HG02642 (cell line): ENCODE results near the gene AP4S1.

Experiments
- ATAC-seq: cut with Tn5 transposase; IDR thresholded peaks from one replicate; pipeline ENCODE4 v1.9.1; 2021; ENCODE audit warnings: mild to moderate bottlenecking; ENCODE audit not compliant: unreplicated experiment, poor library complexity

AP4S1 gene

GRCh38 chr14:31125231-31125630 is 99.8 kb downstream of the AP4S1 start:
- ATAC-seq: no peak

- ATAC-seq: no peak
Observed at GRCh38 chr14:31126680-31127079, 101.2 kb downstream of the AP4S1 start.

- ATAC-seq: no peak
Observed at GRCh38 chr14:31127690-31128089, 102.2 kb downstream of the AP4S1 start.

GRCh38 chr14:31128601-31129526 is 103.4 kb downstream of the AP4S1 start:
- ATAC-seq: no peak

GRCh38 chr14:31133133-31133532 is 107.7 kb downstream of the AP4S1 start:
- ATAC-seq: no peak

- no peak for ATAC-seq
Observed at GRCh38 chr14:31137214-31137889, 111.9 kb downstream of the AP4S1 start.

GRCh38 chr14:31138301-31138700 is 112.9 kb downstream of the AP4S1 start:
- ATAC-seq: no peak

GRCh38 chr14:31139301-31139847 is 113.9 kb downstream of the AP4S1 start:
- no peak for ATAC-seq

GRCh38 chr14:31142455-31143087 is 117.1 kb downstream of the AP4S1 start:
- ATAC-seq: no peak
